HG02943 (cell line): ENCODE results near the gene SLC45A1.
"Not testable (repeated sequence)": the region's sequence is repeated elsewhere in the genome, so short reads cannot be mapped to it uniquely, and the experiment has no call there.

Experiments
- ATAC-seq: cut with Tn5 transposase; IDR thresholded peaks from one replicate; pipeline ENCODE4 v1.9.1; 2021; ENCODE audit warnings: mild to moderate bottlenecking, low read depth, moderate library complexity; ENCODE audit not compliant: unreplicated experiment

The SLC45A1 gene

GRCh38 chr1:8364528-8365442, 46.9 kb downstream of the SLC45A1 start:
- ATAC-seq, result no peak

GRCh38 chr1:8365661-8366362, 47.9 kb downstream of the SLC45A1 start:
- ATAC-seq, result no peak

DNA sequence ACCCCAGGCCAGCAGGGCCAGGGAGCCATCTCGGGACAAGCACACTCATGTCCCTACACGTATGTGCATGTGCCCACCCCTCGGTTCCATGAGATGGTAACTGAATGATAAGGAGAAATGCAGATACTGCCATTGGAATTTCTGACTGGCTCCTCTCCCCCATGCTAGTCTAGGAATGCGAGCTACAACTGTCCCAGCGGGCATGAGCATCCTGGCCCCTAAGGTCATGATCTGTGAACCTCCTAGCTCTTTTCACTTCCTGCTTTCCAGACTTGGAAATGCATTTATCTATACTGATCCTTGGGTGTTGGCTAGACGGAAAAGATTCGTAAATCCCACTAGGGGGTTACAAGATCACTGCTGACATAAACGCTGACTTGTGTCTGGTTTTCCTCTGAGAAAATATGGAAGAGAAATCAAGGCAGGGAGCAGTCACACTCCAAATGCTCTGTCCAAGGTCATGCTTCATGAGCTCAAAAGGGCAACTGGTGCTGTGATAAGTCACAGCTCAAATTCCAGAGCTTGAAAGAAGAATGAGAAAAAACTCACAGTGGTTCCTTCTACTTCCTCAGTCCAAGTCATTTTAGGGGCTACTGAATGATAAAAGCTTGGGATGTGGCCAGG, 49.8 kb downstream of the SLC45A1 start:
- ATAC-seq, result no peak

DNA sequence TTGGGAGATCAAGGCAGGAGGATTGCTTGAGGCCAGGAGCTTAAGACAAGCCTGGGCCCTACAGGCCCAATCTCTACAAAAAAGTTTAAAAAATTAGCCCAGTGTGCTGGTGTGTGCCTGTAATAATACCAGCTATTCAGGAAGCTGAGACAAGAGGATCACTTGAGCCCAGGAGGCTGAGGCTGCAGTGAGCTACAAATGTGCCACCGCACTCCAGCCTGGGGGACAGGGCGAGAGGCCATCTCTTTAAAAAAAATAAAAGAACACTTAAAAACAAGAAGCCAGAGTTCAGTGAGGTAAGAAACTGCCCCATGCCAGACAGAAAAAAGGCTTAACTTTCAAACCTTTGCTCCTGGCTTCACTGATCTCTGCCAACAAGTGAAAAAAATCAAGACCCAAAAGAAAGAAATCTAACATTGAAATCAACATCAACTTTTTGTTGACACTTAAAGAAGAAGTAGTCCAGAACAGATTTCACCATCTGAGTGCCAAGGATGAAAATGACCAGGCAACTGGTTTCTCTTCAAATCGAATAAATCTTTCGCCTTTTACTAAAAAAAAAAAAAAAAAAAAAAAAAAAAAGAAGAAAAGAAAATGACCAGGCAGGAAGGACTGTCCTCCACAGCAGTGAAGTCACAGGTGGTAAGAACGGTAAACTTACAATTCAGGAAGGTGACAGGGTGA, 51.2 kb downstream of the SLC45A1 start:
- ATAC-seq, result no peak

- no peak for ATAC-seq
Measured at GRCh38 chr1:8370046-8370881, 52.4 kb downstream of the SLC45A1 start.

GRCh38 chr1:8370905-8371315, 53.0 kb downstream of the SLC45A1 start:
- ATAC-seq, result no peak

DNA sequence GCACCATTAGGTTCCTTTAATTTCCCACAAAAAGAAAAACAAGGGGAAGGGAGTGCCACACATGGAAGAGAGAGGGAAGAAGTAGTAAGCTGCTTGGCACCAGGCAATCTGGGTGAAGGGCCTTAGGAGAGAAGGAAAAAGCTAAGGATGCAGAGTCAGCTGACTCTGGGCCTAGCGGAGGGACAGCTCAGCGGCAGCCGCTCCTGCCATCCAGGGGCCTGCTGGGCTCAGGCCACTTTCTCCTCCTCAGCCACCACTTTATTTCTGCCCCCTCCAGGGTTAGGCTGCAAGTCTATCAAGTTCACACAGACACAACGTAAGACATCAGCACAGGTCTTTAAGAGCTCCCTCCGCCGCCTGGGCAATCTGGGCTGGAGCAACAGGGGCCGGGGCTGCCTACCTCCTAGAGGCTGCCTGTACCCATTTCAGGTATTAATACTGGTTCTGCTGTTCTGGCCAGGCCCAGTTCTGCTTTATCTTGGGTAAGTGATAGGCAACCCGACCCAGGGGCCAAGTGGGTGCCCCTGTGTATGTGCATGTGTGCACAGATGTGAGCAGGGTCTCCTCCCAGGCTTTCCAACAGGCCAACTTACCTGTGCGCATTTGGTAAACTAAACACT, 53.6 kb downstream of the SLC45A1 start:
- no peak for ATAC-seq

DNA sequence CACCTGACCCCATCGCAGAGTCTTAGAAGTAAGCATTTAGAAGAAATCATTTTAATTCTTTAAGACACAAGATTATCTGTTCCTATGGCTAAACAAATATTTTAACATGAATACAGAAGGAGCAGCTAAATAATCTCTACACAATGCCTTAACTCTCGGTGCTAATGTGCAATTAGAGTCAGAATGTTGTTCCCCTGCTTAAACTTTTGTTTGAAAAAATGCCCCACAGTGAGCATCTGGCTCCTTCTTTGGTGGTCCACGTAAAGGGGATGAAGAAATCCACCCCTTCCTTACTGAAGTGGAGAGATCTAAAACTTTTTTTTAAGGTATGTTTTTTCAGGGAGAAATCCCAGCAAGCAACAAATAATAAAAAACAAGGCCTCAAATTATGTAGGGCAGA, 55.2 kb downstream of the SLC45A1 start:
- ATAC-seq, result no peak

GRCh38 chr1:8373581-8374241, 55.8 kb downstream of the SLC45A1 start:
- no peak for ATAC-seq

DNA sequence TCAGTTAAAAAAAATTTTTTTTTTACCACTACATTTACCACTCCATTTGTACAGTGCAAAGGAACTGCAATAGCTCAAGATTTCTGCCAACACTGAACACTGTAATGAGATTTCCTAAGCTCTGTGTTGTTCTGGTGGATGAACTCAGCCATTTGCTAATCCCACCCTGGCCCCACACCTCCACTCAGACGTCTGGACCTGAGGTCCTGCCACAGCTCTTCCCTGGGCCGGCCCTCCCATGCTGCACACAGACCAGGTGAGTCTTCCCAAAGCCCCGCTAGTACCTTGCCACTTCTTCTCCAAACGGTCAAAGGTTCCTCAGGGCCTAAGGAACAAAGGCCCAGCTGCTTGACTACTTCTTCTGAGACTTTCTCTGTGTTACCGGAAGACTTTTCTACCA, 56.4 kb downstream of the SLC45A1 start:
- no peak for ATAC-seq

DNA sequence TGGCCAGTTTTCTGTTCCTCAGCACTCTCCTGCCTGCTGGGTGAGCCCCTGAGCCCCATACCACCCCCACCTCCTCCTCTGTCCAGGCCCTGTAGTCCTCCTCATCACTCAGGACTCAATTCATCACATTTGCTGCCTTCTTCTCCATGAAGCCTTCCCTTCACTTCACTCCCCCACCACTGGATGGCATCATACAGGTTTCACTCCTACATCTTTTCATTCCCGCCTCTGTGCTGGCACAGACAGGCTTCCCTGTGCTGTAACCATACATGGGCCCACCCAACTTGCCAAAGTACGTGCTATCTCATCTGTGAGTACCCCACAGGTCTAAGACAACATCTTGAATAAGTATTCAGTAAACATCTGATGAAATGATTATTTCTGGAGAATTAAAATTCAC, 56.9 kb downstream of the SLC45A1 start:
- ATAC-seq, result no peak

DNA sequence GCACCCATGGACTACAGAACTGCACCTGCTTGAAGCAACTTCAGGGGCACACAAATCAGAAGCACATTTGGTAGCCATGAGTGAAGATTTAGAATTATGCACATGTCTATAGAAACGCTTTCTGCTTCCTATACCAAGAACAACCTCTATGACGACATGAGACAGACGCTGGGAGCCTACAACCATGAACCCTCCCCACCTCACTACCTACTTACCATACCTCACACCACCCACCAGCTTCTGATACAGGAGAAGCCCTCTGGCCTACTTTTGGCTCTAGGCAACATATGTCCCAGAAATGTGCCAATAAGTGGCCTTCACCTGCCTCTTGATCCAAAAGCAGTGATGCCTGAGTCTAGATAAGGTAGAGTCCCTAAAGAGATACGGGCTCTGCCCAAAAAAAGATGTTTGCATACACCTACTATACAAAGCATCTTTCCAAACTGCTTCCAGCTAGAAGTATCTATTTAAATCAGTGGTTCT, 58.5 kb downstream of the SLC45A1 start:
- ATAC-seq, result no peak

- ATAC-seq, result no peak
Measured at GRCh38 chr1:8377271-8377981, 59.5 kb downstream of the SLC45A1 start.

DNA sequence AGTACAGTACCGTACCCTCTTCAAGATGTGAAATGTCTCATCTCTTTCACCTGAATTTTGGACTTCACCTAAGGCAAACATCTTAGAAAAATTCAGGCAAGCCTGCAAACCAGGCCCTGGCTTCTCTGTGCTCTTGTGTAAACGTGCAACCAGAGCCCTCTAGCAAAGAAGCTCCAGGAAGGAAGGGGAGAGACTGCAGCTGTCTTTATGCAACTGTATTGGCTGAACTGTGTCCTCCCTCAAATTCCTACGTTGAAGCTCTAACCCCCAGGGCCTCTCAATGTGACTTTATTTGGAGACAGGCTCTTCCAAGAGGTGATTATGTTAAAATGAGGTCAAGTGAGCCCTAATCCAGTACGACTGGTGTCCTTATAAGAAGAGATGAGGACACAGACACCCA, 60.3 kb downstream of the SLC45A1 start:
- no peak for ATAC-seq

- ATAC-seq, result no peak
Measured at GRCh38 chr1:8378981-8379470, 61.1 kb downstream of the SLC45A1 start.

- ATAC-seq, result no peak
Measured at GRCh38 chr1:8379513-8380186, 61.7 kb downstream of the SLC45A1 start.

DNA sequence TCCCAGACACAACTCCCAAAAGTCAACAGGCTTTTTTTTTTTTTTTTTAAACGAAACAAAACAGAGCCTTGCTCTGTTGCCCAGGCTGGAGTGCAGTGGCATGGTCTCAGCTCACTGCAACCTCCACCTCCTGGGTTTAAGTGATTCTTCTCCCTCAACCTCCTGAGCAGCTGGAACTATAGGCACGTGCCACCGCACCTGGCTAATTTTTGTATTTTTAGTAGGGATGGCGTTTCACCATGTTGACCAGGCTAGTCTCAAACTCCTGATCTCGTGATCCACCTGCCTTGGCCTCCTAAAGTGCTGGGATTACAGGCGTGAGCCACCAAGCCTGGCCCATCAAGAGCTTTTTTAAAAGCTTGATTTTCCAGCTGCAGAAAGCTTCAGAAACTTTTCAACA, 62.4 kb downstream of the SLC45A1 start:
- not testable (repeated sequence) for ATAC-seq
